Myocyte (in vitro differentiated cells): Measurements from ENCODE around the gene C6. TPM values are rescaled to one million over a fixed set of nuclear protein-coding genes. Genes with fewer than 3 reads are reported as not detected.
A peak's percentile ranks its signal among the peaks of the same experiment; 100 is the strongest.
"Not testable (repeated sequence)": the region's sequence is repeated elsewhere in the genome, so short reads cannot be mapped to it uniquely, and the experiment has no call there.

ENCODE experiments used
- DNase-seq: peaks from one replicate; pipeline ENCODE4 v3.0.0-alpha.2; 2012; ENCODE audit warnings: low read depth
- polyA plus RNA-seq: library from polyadenylated mRNA; unstranded; fragments of >200 nt; gene quantifications from one replicate; pipeline ENCODE4 v1.2.1, GENCODE V29; 2012; ENCODE audit warnings: missing spikeins
- total RNA-seq: library from RNA; depleted of rRNA; stranded (reverse); fragments of >200 nt; gene quantifications from 2 replicates; pipeline ENCODE4 v1.2.3, GENCODE V29; 2014

C6 gene
- not detected in 2 replicates for total RNA-seq
- polyA plus RNA-seq: not detected

DNA sequence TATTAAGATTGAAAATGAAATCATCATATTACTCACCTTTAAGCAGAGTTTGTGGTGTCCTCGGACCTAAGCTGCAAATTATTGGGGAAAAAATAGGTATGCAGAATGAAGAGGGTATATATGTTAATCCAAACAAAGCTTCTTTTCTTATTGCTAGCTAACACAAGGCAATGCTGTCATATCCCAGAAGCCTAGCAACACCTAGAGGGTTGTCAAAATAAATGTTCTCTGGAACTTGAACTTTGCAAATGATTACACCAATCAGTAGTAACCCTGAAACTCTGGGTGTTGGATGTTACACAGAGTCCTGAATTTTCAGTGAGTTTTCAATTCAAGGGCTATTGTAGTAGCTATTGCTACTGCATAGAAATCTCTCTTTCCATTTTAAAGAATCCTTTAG, at the start of gene C6:
TSS of gene C6 (minus strand) at position 193 of the 400 bp plus-strand sequence. CDS start 10,302 bp downstream, outside the sequence.
- DNase-seq: no peak

DNA sequence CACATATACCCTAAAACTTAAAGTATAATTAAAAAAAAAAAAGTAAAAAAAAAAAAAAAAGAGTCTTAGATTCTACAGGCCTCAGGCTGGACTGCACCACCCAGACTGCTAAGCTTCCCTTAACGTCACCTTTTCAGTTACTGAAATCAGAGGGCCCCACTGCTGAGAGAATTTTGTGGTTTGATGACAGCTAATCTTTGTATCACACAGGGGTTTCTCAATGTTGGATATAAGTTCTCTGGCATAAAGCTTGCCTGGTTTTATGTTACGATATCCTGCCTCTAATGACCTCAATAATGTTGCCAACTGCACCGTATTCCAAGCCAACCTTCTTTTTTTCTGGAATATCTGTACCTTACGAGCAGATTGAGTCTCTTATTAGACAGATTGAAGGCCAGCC, 43.1 kb upstream of the C6 start:
- DNase-seq: no peak

DNA sequence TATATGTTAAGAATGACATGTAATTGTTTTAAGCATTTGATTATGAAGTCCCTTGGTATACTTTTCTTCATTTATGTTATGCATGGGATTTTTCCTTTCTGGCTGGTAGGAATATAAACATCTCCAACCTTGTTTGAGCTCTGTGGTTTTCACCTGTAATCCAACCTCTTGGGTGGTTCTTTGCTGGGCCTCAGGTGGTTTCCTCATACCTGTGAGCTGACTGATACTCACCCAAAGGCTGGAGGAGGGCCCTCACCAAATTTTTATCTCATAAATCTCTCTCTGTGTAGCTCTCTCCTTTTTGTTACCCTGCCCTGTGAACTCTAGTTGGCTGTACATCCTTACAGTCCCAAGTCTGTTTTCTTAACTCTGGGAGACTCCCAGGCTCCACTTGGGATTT, 39.8 kb upstream of the C6 start:
- DNase-seq: no peak

DNA sequence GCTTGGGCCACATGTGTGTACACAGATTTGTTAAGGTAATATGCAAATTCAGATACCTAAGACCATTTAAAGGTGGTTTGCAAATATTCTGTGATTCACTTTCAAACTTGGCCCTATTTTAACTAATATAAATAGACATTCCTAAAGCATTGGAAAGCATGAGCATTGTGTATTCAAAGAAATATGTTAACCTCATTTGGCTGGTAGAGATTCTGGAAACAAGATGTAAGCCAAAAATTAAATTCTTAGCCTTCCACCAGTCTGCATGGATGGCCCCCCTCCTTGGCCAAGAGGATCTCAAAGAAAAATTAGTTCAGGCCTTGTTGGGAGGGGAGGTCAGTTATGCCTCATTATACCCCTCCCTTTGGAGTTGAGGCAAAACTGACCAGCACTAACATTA, 38.7 kb upstream of the C6 start:
- no peak for DNase-seq

DNA sequence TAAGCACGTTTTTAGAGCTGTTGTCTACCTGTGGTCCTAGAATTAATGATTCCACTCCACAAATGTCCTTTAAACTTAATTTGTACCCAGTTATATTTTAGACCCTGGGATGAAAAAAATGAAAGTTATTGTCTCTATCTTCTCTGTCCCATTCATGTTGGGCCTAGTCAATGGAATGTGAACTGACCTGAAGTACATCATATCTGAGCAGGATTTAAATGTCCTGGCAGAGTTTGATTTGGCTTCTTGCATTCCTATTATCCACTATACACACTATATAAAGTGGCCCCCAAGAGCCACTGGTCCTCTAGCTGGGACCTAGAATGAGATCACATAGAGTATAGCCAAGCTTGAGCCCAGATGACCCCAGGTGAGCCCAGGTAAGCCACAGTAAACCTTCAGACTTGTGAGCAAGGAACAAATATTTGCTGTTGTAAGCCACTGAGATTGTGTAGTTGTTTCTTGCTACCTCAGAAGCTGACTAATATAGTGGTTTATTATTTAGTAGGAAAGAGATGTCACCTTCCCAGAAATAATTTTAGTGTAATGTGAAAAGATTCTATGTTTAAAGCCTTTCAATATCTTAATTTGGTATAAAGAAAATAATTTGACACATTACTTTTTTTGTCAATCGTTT, 37.1 kb upstream of the C6 start:
- no peak for DNase-seq

DNA sequence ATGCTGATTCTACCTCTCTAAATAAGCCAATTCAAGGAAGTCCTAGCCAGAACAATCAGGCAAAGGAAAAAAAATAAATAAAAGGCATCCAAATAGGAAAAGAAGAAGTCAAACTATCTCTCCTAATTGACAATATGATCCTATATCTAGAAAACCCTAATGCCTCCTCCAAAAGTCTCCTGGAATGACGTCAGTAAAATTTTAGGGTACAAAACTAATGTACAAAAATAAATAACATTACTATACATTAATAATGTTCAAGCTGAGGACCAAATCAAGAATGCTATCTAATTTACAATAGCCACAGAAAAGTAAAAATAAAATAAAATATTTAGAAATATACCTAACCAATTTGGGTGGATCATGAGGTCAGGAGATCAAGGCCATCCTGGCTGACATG, 33.8 kb upstream of the C6 start:
- DNase-seq: no peak

DNA sequence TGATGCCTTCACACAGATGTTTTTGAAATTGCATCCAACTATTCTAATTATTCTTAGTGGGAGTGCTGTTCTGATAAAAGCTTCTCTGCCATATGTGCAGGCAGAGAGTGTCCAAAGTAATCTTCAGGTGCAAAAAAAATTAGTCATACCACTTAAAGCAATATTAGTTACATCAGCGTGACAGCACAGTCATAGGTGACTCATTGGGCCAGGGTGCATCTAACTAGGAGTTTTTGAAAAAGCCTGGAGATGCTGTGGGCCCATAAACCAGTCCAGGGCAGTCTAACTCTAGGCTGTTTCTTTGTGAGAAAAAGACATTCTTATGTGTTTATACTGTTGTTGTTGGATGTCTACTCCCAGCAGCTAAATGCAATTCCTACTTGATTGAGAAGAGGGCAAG, 33.0 kb upstream of the C6 start:
- peak; percentile 2 for DNase-seq

DNA sequence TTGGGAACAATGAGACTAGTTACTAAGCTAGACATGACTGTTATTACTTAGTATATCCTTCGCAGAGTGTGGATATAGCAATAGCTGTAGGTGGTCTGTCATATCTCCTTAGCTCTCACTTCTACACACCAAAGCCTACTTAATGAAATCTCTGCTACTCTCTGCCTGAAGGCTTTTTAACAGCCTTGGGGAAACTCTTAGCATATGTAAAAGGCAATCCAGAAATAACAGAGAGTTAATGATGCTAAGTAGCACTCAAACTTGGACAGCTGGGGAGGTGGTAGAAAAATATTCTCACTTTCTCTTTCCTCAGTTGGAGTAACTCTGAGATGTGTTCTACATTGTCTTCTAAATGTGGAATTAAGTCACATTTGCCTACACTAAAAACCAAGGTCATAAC, 30.2 kb upstream of the C6 start:
- DNase-seq: no peak

DNA sequence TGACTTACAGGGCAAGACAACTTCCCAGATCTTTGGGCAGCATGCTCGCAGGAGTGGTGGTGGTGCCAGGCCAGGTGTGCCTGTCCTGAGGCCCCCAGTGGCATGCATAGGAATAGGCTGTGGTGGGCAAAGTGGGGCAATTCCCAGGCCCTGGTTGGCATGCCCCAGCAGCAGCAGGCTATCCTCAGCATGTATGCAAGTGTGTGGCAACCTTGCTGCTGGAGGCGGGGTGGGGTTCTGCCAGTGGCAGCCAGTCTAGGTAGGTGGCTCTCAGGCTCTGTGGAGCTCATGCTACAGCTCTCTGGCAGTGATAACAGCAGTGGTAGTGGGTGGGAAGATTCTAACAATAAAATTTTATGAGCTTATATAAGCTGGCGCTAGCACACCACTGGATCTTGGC, 27.7 kb upstream of the C6 start:
- no peak for DNase-seq

DNA sequence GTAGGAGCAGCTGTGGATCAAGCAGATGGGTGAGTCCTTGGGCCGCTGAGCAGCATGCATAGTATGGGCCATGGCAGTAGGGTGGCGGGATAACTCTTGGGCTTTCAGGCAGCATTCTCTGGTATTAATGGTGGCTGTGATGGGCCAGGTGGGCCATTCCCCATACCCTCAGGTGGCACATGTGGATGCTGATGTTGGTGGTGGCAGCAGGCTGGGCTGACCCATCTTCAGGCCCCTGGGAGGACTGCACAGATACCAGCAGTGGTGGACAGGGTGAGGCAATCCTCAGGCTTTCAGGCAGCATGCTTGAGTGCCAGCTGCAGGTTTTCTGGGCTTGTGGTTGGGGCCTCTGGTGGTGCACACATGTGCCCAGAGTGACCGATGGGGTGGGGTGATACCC, 27.1 kb upstream of the C6 start:
- DNase-seq: no peak

DNA sequence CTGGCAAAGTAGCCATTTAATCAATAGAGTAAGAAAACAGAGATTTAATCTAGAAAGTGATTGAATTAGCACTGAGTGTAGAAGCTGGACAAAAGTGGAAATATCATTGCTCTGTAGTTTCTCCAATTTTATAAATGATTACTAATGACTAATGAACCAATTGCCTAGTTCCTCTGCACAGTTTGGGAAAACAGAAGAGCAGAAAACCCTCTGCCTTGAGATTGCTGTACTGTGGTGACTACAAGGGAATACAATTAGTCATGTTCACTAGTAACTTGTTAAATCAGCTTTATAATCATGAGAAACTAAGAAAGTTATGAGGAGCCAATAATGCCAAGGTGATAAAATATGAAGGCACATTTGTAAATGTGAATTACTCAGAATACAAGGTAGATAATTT, 21.1 kb upstream of the C6 start:
- DNase-seq: no peak

DNA sequence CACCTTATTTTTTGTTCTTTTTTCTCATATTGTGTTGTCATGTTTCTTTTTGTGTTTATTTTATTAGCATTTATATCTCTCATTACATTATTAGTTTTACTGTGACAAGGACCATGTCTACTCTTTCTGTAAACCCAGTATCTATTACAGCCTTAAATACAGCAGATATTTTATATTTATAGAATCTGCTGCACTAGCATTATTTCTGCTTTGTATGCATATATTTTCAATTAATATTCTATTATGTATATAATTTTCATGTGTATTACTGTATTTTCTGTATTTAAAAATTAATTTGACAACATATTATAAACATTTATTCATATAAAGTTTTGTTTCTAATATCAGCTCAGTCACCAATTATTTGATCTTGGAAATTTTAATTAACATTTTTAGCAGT, 19.5 kb upstream of the C6 start:
- no peak for DNase-seq

DNA sequence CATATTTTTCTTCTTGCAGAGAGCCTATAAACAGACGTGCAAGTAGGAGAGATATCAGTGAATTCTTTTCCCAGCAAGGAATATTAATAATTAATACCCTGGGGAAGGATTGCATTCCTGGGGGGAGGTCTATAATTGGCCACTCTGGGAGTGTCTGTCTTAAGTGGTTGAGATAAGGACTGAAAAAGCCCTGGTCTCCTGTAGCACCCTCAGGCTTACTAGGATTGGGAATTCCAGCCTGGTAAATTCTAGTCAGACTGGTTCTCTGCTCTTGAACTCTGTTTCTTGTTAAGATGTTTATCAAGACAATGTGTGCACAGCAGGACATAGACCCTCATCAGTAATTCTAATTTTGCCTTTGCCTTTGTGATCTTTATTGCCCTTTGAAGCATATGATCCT, 16.9 kb upstream of the C6 start:
- DNase-seq: not testable (repeated sequence)

DNA sequence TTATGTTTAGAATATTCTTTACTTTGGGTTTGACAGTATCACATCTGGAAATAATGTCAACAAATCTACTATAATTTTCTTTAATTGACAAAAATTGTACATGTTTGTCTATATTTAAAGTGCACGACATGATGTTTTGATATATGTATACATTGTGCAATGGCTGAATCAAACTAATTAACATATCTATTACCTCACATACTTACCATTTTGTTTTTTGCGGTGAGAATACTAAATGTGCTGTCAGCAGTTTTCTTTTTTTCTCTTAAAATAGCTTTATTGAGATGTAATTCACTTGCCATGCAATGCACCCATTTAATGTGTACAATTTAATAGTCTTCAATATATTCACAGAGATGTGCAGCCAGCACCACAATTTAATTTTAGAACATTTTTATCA, 10.6 kb upstream of the C6 start:
- no peak for DNase-seq

DNA sequence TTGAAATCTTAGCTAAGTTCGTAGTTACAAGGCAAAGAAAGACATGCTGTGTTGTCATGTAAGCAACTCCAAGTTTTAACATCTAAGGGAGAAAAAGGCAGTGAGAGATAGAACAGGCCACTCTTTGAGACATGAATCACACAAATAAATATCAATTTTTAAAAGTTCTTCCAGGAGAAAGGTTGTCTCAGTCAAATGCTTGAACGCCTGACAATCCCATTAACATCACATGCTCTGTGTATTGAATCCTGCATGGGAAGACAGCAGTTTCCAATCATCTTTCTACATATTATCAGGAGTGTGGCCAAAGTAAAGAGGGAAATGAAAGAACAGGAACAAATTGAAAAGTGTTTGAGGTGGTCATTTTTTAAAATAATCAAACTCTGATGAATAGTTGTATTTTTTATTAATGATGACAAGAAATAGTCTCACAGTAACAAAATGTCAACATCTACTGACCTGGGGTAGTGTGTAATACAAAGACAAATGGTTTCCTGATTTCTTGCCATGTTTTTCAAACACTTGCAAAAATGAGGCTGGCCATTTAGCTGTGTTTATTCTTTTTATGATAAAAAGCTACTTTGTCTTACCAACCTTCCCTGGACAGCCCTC, 6.4 kb upstream of the C6 start:
- no peak for DNase-seq

DNA sequence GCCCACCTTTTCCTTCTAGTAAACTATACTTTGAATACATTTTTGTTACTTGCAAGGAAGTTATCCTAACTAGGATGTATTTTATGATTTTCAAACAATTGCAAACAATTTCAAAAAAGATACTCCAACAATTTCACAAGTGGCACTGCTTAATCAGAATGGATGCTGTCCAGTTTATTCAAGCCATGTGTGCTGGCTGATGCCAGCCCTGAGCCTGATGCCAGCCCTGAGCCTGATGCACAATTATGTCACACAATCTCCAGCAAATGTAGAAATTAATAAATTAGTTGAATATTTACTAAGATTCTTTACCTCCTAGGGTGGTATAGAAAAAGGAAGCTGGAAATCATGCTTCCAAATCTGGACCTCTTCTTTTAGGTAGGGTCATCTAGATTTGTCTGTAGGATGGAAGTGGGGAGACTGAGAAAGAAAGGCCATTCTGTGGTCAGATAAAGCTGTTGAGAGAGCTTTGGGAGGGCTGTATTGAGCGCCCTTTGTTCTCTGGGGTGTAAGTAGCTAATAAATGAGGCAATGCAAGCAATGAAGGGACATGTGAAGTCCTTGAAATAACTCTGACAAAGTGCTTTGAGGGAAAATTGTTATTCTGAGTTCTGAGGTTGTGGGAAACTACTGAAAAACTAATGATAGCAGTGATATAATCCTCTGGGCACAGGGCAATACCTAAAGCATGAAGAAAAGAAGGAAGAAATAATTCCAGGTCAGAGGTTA, 5.8 kb upstream of the C6 start:
- DNase-seq: no peak

DNA sequence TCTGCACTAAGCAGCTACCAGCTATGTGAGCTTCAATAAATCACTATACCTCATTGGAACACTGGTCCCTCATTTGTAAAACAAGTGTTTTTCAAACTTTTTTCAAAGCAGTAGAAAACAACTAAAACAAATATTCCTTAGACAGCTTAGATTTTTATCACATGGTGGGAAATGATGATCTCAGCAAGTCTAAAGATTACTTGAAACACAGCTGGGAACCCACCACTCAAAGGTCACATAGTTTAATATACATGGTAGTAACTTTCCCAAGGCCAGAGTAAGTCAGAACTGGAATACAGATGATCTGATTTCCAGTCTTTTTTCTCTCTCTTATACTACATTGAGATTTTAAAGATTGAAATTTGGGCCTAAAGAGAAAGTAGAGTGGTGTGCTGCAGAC, 850 bp upstream of the C6 start:
- no peak for DNase-seq

DNA sequence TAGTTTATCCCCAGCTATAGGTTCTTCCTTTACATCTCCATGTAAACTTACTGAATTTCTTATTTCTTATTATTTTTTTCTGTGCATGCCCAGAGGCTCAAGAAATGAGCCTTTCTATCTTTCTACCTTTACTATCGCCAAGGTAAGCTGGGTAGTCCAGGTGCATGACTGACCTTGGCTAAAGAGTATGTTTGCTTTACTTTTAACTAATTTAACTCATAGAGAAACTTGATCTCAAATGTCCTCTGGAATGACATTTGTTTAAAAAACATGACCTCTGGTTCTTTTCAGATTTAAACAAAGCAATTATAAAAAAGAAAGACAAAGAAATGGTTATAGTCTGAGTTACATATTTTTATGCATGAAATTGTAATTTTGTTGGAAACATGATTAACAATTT, 397 bp downstream of the C6 start:
- DNase-seq: no peak

DNA sequence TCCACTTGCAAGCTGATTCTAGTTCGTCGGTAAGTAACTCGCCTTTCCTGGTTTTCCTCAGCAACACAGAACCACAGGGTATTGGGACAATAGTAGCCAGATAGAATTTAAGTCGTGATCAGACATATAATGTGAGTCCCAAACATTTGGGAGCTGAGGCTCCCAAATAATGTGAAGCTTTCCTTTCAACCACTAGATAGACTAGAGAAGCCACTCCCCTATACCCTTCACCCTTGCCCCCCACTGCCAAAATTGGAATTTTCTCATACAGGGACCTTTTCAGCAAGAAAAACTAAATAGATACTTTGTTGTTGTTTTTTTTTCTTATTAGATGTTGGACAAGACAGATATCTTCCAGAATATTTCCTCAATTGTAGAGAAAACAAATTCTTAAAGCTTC, 1.9 kb downstream of the C6 start:
- DNase-seq: no peak

DNA sequence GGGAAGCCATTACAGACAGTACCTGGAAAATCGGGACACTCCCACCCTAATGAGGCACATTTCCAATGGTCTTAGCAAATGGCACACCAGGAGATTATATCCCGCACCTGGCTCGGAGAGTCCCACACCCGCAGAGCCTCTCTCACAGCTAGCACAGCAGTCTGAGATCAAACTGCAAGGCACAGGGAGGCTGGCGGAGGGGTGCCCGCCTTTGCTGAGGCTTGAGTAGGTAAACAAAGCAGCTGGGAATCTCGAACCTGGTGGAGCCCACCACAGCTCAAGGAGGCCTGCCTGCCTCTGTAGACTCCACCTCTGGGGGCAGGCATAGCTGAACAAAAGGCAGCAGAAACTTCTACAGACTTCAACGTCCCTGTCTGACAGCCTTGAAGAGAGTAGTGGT, 7.9 kb downstream of the C6 start:
- DNase-seq: not testable (repeated sequence)

DNA sequence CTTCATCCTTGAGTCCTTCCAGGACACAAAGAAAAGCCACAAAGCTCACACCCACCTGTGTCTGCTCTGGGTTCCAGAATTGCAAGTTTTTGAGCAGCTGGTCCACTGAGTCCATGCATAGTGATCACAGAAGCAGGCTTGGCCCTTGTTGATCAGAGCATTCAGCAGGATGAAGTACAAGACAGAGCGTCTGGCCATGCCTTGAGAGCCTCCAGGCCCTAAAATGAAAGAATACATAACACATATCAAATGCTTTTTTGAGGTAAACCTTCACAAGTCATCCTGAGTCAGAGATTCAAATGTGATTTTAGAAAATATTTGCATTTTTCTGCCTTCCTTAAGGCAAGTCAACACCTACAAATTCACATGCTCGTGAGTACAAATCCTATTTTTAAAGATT, 10.3 kb downstream of the C6 start:
- DNase-seq: no peak

DNA sequence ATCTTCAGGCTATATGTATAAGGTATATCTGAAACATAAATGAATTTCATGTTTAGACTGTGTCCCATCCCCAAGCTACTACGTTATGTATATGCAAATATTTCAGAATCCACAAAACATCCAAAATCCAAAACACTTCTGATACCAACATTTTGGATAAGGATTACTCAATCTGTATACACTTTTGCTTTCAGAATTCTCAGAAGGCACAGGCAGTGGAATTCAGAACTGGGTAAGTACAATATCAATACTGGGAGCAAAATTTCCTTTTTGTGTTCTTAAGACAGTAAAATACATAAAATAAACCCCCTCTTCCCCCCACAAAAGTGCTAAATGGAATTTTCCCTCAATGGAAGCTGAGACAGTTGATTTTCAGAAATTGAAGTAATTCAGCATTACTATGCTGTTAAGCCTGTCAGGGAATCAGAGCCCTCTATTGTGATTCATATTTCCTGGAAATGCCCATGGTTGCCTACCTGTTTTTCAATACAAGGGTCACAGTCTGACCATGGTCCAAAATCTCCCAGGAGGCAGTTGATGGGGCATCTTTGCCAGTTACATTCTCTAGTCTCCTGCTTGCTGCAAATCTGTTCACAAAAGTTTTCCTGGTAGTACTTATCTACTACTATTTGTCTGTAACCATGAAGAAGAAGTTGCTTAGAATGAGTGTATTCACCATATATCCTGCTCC, 12.1 kb downstream of the C6 start:
- no peak for DNase-seq
